Neural progenitor cell (in vitro differentiated cells): ENCODE data around the gene MRPS27. TPM values are rescaled to one million over a fixed set of nuclear protein-coding genes. Genes with fewer than 3 reads are reported as not detected.

Experiments
- DNase-seq: peaks from one replicate; pipeline ENCODE4 v3.0.0-alpha.2; 2016; ENCODE audit warnings: low spot score
- H2AFZ ChIP-seq: fragments of 200-600 bp; sonication (generic); replicated peaks from 2 replicates; pipeline ENCODE4 v1.6.1; 2016; ENCODE audit warnings: antibody characterized with exemption
- H3F3A ChIP-seq: fragments of 200-600 bp; sonication (generic); 2 replicates; pipeline ENCODE4 v1.6.1; 2016; ENCODE audit warnings: antibody characterized with exemption, low read depth
- H3K27ac ChIP-seq: fragments of 200-600 bp; sonication (generic); 2 replicates; pipeline ENCODE4 v1.5.1; 2016; ENCODE audit warnings: mild to moderate bottlenecking
- H3K27me3 ChIP-seq: fragments of 200-600 bp; sonication (generic); 2 replicates; pipeline ENCODE4 v1.6.1; 2016; ENCODE audit warnings: mild to moderate bottlenecking, moderate library complexity
- H3K36me3 ChIP-seq: fragments of 200-600 bp; sonication (generic); 2 replicates; pipeline ENCODE4 v1.5.1; 2016
- H3K4me1 ChIP-seq: fragments of 200-600 bp; sonication (generic); 2 replicates; pipeline ENCODE4 v1.6.1; 2016; ENCODE audit warnings: mixed run types
- H3K4me2 ChIP-seq: fragments of 200-600 bp; sonication (generic); 2 replicates; pipeline ENCODE4 v1.6.1; 2016
- H3K4me3 ChIP-seq: fragments of 200-600 bp; sonication (generic); 2 replicates; pipeline ENCODE4 v1.5.1; 2016
- H3K79me2 ChIP-seq: fragments of 200-600 bp; sonication (generic); 2 replicates; pipeline ENCODE4 v1.6.1; 2016; ENCODE audit warnings: low read depth
- H3K9ac ChIP-seq: fragments of 200-600 bp; sonication (generic); 2 replicates; pipeline ENCODE4 v1.6.1; 2016
- H3K9me3 ChIP-seq: fragments of 200-600 bp; sonication (generic); 2 replicates; pipeline ENCODE4 v1.5.1; 2016; ENCODE audit warnings: low read depth
- H4K20me1 ChIP-seq: fragments of 200-600 bp; sonication (generic); 2 replicates; pipeline ENCODE4 v1.6.1; 2016; ENCODE audit warnings: low read depth
- H3K27ac Mint-ChIP-seq: 3 replicates; pipeline ENCODE4 v1.8.0; 2021; ENCODE audit warnings: mixed read lengths
- H3K27me3 Mint-ChIP-seq: 2 replicates; pipeline ENCODE4 v1.8.0; 2022; ENCODE audit warnings: low read depth, mild to moderate bottlenecking, inconsistent platforms, moderate library complexity, mixed read lengths; ENCODE audit not compliant: insufficient read depth
- H3K36me3 Mint-ChIP-seq: 3 replicates; pipeline ENCODE4 v1.8.0; 2021; ENCODE audit warnings: mixed read lengths
- H3K4me1 Mint-ChIP-seq: 3 replicates; pipeline ENCODE4 v1.8.0; 2021; ENCODE audit warnings: mixed read lengths
- H3K4me3 Mint-ChIP-seq: 3 replicates; pipeline ENCODE4 v1.8.0; 2021; ENCODE audit warnings: mild to moderate bottlenecking, moderate library complexity, mixed read lengths
- H3K9me3 Mint-ChIP-seq: 3 replicates; pipeline ENCODE4 v1.8.0; 2020; ENCODE audit warnings: mixed read lengths
- CTCF ChIP-seq: fragments of 200-600 bp; sonication (generic); IDR thresholded peaks from 2 replicates; pipeline ENCODE4 v1.5.1; 2017; ENCODE audit warnings: antibody characterized with exemption, mild to moderate bottlenecking
- EZH2 ChIP-seq: fragments of 200-600 bp; sonication (generic); IDR thresholded peaks from 2 replicates; pipeline ENCODE4 v1.6.1; 2017; ENCODE audit warnings: antibody characterized with exemption, mild to moderate bottlenecking, moderate library complexity
- EZH2phosphoT487 ChIP-seq: fragments of 200-600 bp; sonication (generic); IDR thresholded peaks from 2 replicates; pipeline ENCODE4 v1.6.1; 2017; ENCODE audit warnings: antibody characterized with exemption
- total RNA-seq: library from RNA; depleted of rRNA; stranded (reverse); fragments of >200 nt; gene quantifications from 2 replicates; pipeline ENCODE4 v1.2.3, GENCODE V29; 2015; ENCODE audit warnings: low replicate concordance

MRPS27 gene
- total RNA-seq, 1 donor from 2014 or later: 154 TPM

- Histone ChIP-seq H4K20me1 (peaks cover 8% of the 10 kb centered on the region), H3K9me3 (no peaks in the 10 kb centered on the region), H3K79me2 (peaks cover 4% of the 10 kb centered on the region), H3K4me2 (no peak overlapping the region), H3F3A (peaks cover 13% of the 10 kb centered on the region), H3K27me3 (no peaks in the 10 kb centered on the region), H3K36me3 (peaks cover 14% of the 10 kb centered on the region), H3K4me1 (peaks cover 12% of the 10 kb centered on the region), H3K27ac (no peak overlapping the region), H3K9ac (no peak overlapping the region), H3K4me3 (no peak overlapping the region), H2AFZ (no peak overlapping the region)
- peaks cover 6% of the 10 kb centered on the region for H3K27me3 Mint-ChIP-seq
- no peak overlapping the region for H3K4me3 Mint-ChIP-seq
- no peak for TF ChIP-seq EZH2phosphoT487
- TF ChIP-seq CTCF: no peak
- TF ChIP-seq EZH2: no peak
- no peak overlapping the region for H3K27ac Mint-ChIP-seq
- DNase-seq: no peak
- peaks cover 2% of the 10 kb centered on the region for H3K9me3 Mint-ChIP-seq
- peaks cover 12% of the 10 kb centered on the region for H3K4me1 Mint-ChIP-seq
- peaks cover 70% of the 10 kb centered on the region for H3K36me3 Mint-ChIP-seq
These were observed 116.7 kb downstream of the MRPS27 start for GRCh38 chr5:72203251-72203845.

- H3K27me3 ChIP-seq: no peaks in the 10 kb centered on the region
- H3K9me3 ChIP-seq: no peaks in the 10 kb centered on the region
- no peak overlapping the region for H3K4me2 ChIP-seq
- peak overlapping the region; percentile 3 for H3K27ac ChIP-seq
- Mint-ChIP-seq H3K4me1 (peaks cover 6% of the 10 kb centered on the region), H3K4me3 (no peak overlapping the region), H3K27me3 (peaks cover 6% of the 10 kb centered on the region), H3K36me3 (peaks cover 76% of the 10 kb centered on the region), H3K9me3 (peaks cover 6% of the 10 kb centered on the region), H3K27ac (no peak overlapping the region)
- no peak overlapping the region for H3K9ac ChIP-seq
- H3F3A ChIP-seq: peaks cover 5% of the 10 kb centered on the region
- peaks cover 4% of the 10 kb centered on the region for H3K79me2 ChIP-seq
- peaks cover 14% of the 10 kb centered on the region for H3K36me3 ChIP-seq
- peaks cover 8% of the 10 kb centered on the region for H4K20me1 ChIP-seq
- H2AFZ ChIP-seq: no peak overlapping the region
- DNase-seq: no peak
- TF ChIP-seq EZH2 (no peak), CTCF (no peak), EZH2phosphoT487 (no peak)
- no peak overlapping the region for H3K4me3 ChIP-seq
- peaks cover 2% of the 10 kb centered on the region for H3K4me1 ChIP-seq
These were observed 117.7 kb downstream of the MRPS27 start for GRCh38 chr5:72202331-72202825.

GRCh38 chr5:72199681-72200080 lies 120.4 kb downstream of the MRPS27 start:
- peaks cover 8% of the 10 kb centered on the region for H4K20me1 ChIP-seq
- H3K27ac Mint-ChIP-seq: peak overlapping the region; percentile 22
- TF ChIP-seq CTCF (no peak), EZH2phosphoT487 (no peak), EZH2 (no peak)

More at GRCh38 chr5:72199681-72200080, 120.4 kb downstream of the MRPS27 start:
- Mint-ChIP-seq H3K36me3 (peaks cover 84% of the 10 kb centered on the region), H3K4me1 (no peaks in the 10 kb centered on the region), H3K9me3 (peaks cover 28% of the 10 kb centered on the region), H3K27me3 (peaks cover 9% of the 10 kb centered on the region), H3K4me3 (no peak overlapping the region)
- Histone ChIP-seq H3K4me2 (no peak overlapping the region), H3K36me3 (peaks cover 17% of the 10 kb centered on the region), H3K9me3 (no peaks in the 10 kb centered on the region), H3K27me3 (no peaks in the 10 kb centered on the region), H3K4me1 (no peaks in the 10 kb centered on the region), H3K9ac (no peak overlapping the region), H2AFZ (no peak overlapping the region), H3F3A (no peaks in the 10 kb centered on the region), H3K79me2 (peaks cover 9% of the 10 kb centered on the region), H3K4me3 (no peak overlapping the region), H3K27ac (no peak overlapping the region)
- DNase-seq: no peak
